GM23338 (cell line): ENCODE results near the gene MYF5. TPM values are rescaled to one million over a fixed set of nuclear protein-coding genes. Genes with fewer than 3 reads are reported as not detected.

Source experiments
- ETS1 ChIP-seq: IDR thresholded peaks from 2 replicates; pipeline ENCODE4 v1.6.1; 2016; ENCODE audit warnings: antibody characterized with exemption
- EZH2 ChIP-seq: fragments of 200-600 bp; sonication (generic); IDR thresholded peaks from one replicate; pipeline ENCODE4 v1.8.0; 2017; ENCODE audit warnings: antibody characterized with exemption, mild to moderate bottlenecking, low read depth; ENCODE audit not compliant: unreplicated experiment
- EZH2phosphoT487 ChIP-seq: fragments of 200-600 bp; sonication (generic); IDR thresholded peaks from one replicate; pipeline ENCODE4 v1.8.1; 2018; ENCODE audit warnings: antibody characterized with exemption; ENCODE audit not compliant: unreplicated experiment
- JUNB ChIP-seq: IDR thresholded peaks from one replicate; pipeline ENCODE4 v1.6.1; 2016; ENCODE audit warnings: antibody characterized with exemption; ENCODE audit not compliant: unreplicated experiment
- NANOG ChIP-seq: IDR thresholded peaks from 2 replicates; pipeline ENCODE4 v1.6.1; 2016; ENCODE audit warnings: antibody characterized with exemption, borderline replicate concordance
- REST ChIP-seq: IDR thresholded peaks from one replicate; pipeline ENCODE4 v1.6.1; 2018; ENCODE audit warnings: antibody characterized with exemption; ENCODE audit not compliant: unreplicated experiment
- STAT1 ChIP-seq: IDR thresholded peaks from one replicate; pipeline ENCODE4 v1.6.1; 2016; ENCODE audit warnings: antibody characterized with exemption; ENCODE audit not compliant: unreplicated experiment
- ZNF462 ChIP-seq: fragments of 250-450 bp; sonication (Bioruptor Pico); IDR thresholded peaks from 2 replicates; pipeline ENCODE4 v1.5.0; 2020; ENCODE audit warnings: mild to moderate bottlenecking, moderate library complexity
- polyA plus RNA-seq: library from polyadenylated mRNA; unstranded; fragments of >200 nt; fragmentation: Nextera tagmentation; extraction: Ambion mirVana; gene quantifications from 2 replicates; pipeline ENCODE4 v1.2.1, GENCODE V29; 2016
- total RNA-seq: library from RNA; depleted of rRNA; stranded (reverse); fragments of >200 nt; shearing (Covaris generic); gene quantifications from 2 replicates; pipeline ENCODE4 v1.2.3, GENCODE V29; 2014

MYF5 gene
- total and polyA plus RNA-seq, 2 experiments from 2014 or later = not detected

- TF ChIP-seq ZNF462 = no peak
- TF ChIP-seq ETS1 = no peak
- no peak for TF ChIP-seq EZH2
- no peak for TF ChIP-seq STAT1
- TF ChIP-seq JUNB = no peak
- TF ChIP-seq EZH2phosphoT487 = no peak
- TF ChIP-seq NANOG = no peak
- TF ChIP-seq REST = no peak
These were observed 34.9 kb upstream of the MYF5 start (continued) for GRCh38 chr12:80681786-80682185.
